Lung microvascular endothelial cell (primary cell): ENCODE results near the gene KDR. TPM values are rescaled to one million over a fixed set of nuclear protein-coding genes. Genes with fewer than 3 reads are reported as not detected.
A peak's percentile ranks its signal among the peaks of the same experiment; 100 is the strongest.

ENCODE experiments used
- DNase-seq, 2 donors: peaks; one replicate each; pipeline versions ENCODE4 v3.0.0 to v3.0.0-alpha.2; 2010; ENCODE audit warnings: low read depth in 2 of 2
- total RNA-seq: library from RNA; depleted of rRNA; stranded (reverse); fragments of >200 nt; gene quantifications from 2 replicates; pipeline ENCODE4 v1.2.1, GENCODE V29; 2014

Gene KDR
- total RNA-seq, 1 donor from 2014 or later: 192 TPM

DNA sequence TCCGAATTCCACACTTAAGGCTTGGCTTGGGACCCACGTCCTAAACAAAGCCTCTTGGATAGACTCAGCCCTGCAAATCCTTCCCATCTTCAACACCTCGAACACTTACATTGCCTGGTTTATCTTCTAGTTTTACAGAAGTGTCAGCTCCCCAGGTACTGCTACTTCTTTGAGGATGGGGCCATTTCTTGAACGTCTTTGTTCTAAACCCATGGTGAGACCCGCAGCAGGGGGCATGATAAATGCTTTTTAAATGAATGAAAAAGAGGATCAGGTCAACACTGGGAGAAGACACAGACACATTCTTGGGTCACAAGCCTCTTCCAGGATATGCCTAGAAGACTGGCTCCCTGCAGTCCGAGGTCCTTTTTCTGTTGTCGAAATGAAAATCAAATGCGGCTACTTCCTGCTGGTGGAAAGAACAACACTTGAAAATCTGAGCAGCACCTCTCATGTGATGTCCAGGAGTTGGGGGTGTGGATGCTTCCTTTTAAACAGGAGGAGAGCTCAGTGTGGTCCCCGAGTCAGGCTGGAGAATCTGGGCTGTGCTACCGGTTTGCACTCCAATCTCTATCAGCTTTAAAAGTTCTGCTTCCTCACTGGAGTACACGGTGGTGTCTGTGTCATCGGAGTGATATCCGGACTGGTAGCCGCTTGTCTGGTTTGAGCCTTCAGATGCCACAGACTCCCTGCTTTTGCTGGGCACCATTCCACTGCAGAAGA, 45.8 kb downstream of the KDR start:
- peak; percentile 54 to 84 for DNase-seq

DNA sequence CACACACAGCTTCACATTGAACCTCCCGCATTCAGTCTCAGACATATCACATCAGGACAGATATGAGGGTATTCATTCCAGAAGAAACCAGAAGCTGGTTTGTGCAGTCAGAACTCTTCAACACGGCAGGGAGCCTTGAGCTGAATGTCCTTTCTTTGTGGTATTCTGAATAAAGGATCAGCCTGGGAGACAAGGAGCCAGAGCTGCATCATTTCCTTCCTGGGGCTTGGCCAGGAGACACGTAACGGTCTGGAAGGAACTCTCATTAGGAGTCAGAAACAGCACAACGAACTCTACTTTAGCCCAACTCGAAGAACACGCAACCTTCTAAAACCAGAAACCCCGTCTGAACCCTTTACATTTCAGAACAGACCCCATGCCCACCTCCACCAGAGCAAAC, 46.4 kb downstream of the KDR start:
- DNase-seq: peak in 1 of 2 donors; percentile 96

DNA sequence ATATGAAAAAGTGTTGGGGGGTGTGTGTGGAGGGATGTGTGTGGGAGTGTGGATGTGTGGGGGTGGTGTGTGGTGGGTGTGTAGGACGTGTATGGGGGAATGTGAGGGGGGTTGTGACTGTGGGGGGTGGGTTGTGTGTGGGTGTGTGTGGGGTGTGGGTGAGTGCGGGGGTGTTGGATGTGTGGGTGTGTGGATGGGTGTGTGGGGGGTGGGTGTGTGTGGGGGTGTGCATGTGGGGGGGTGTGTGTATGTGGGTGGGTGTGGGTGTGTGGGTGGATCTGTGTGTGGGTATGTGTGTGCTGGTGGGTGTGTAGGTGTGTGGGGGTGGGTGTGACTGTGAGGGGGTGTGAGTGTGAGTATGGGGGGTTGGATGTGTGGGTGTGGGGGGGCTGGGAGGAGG, 47.8 kb downstream of the KDR start:
- no peak for DNase-seq

DNA sequence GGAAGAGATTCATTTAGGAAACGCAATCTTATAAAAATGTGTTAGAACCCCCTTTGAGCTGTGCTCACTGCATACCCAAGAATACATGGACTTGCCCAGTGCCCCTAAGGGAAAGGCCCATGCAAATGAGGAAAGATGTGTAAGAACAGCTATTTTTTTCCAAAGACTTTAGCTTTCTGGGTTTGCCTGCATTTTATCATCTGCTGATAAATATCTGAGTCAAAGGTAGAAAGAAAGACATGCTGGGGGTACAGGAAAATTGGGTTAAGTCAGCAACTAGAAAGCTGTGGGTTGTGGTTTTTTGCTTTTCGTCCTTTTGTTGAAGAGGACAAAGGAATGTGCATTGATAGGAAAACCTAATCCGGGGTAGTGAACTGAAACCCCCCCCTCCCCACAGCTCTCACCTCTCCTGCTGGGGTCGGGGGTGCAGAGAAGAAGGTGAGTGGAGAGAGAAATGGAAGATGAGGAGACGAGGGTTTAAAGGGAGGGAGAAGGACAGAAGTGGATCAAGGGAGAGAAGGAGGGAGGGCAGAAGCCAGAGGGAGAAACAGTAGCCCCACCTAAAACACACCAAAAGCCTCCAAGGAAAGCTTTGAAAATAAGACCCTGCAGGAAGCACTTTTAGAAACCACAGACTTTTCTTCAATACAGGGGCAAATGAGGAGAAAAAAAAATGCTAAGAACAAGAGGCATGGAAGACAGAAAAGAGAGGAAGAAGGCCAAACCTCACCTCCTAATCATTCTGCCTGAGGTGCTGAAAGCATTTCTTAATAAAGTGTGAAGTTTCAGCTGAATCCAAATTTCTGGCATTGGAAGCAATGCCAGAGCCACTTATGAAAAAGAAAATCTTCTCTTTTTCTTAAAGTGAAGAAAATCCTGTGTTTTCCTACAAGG, 49.3 kb downstream of the KDR start:
- no peak for DNase-seq

DNA sequence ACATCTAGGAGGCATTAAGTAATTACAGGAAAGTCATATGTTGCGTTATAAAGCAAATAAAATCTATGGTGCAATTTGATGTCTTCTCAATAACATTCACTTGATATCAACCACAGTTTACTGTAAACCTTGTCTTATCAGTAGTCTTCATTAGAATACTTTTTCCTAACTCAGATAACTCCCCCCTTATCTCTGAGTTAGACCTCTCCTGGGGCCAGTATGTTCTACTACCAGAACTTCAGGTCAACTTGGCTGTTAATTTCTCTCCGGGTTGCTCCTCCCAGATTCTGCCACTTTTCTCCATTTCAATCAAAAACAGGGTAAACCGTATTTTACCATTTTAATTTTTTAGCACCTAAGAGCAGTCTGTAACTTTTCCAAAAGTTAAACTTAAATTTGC, 50.0 kb downstream of the KDR start:
- no peak for DNase-seq

DNA sequence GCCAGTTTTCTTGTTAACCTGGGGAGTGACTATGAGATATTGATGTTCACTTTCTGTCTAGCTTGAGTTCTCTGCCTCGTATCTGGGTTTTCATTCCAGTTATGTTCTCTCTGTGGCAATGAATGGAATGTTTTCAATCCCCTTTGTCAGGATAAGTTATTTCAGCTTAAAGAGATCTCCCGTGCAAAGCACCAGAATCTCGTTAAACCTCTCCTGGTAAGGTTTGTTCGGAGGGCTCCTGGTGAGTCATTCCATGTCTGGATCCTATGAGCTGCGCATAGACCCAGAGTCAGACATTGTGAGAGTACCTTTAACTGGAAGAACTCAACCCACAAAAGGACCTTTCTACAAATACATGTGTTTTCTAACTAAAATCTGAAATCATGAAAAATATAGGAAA, 51.0 kb downstream of the KDR start:
- DNase-seq: peak in 1 of 2 donors; percentile 77

DNA sequence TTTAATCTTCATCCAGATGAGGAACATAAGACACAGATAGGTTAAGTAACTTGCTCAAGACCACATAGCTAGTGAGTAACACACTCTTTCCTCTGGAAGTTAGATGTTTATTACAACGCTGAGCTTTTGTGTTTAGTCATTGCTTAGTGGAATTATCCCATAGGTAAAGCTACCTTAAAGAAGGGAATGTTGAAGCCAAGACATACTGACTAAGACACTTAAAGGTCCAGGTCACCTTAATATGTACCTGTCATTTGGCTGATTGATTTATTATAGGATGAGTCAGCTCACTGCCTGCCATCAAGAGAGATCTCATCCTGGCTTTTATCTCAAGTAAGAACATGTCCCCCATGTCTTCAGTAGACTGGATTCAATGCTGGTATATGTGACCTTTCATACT, 53.4 kb downstream of the KDR start:
- DNase-seq: peak in 1 of 2 donors; percentile 38

DNA sequence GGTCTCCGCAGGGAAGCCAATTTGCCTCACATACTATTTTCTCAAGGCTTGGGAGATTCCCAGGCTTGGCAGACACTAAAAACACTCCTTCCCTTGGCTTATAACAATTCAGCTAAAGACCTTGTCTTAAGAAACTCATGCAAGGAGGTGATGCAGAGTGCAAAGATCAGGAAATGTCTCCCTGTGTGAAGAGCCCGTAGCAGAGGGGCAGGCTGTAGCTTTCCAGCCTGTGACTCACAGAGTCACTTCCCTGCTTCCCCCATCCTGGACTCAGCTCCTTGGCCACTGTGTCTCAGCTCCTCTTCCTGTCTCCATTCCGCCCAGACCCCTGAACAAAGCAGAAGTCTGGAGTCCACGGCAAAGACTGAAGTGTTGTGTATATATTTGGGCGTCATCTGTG, 56.1 kb downstream of the KDR start:
- peak in 1 of 2 donors; percentile 99 for DNase-seq

DNA sequence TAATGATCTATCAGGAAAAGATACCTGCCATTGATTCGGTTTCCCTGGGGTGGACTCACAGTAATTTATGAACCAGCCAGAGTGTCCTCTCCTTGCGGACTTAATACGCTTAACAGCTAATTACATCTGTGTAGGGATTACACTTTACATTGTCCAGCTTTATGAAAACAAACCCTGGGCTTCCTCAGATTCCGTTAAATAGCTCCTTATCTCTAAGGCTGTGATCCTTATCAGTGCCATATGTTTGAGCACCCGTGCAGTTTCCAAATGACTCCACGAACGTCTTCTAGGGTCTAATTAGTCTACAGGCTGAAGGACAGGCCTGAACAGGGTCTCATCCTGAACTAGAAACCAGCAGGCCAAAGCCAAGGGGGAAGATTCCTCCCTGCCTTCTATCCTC, 56.9 kb downstream of the KDR start:
- DNase-seq: peak in 1 of 2 donors; percentile 49

DNA sequence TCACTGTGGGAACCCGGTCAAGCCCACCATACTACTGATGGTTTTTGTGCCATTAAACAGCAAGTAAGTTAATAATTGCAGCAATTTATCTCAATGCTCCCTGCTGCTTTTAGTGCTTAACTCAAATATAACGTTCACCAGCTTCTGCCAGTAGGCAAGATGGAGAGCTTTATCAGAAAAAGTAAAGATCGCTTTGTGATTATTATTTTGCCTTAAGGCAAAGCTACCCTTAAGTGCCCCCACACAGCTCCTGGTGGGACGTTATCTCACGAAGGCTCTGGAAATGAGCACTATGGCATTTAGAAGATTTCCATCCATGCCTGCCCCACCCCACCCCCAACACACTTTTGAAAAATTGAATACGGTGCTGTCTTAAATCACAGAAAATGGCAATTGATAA, 59.4 kb downstream of the KDR start:
- DNase-seq: no peak

DNA sequence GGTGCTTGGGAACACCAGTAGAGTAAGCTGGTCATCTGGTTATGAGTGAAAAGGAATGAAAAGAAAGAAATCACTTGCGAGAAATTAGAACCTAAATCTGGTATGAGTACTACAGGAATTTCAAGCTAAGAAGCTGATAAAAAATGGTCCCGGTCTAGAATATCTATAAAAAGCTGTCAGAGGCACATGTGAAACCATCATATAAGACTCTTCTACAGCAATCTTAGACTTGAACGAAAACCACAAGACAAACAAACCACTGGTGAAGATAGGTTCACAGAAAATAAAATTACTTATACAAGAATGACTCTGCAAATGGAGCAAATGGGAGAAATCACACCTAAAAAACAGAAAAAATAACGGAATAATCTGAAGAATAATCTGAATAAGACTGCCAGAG, 69.9 kb downstream of the KDR start:
- DNase-seq: no peak

DNA sequence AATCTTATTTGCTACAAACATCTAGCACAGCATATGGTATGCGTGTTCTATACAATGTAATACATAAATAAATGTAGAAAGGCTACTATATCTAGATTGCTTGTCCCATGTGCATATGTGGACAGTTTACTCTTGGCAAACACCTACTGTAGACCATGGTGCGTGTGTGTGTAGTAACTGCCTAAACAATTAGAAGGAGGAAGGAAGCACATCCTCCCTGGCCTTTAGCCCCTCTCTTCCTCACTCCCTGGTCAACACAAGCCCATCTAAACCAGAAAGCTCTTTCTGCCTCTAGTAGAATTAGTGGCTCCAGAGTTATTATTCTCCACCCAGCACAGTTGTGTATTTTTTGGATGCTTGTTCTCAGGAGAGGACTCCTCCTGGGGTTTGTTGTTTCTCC, 73.9 kb downstream of the KDR start:
- peak; percentile 85 to 91 for DNase-seq

DNA sequence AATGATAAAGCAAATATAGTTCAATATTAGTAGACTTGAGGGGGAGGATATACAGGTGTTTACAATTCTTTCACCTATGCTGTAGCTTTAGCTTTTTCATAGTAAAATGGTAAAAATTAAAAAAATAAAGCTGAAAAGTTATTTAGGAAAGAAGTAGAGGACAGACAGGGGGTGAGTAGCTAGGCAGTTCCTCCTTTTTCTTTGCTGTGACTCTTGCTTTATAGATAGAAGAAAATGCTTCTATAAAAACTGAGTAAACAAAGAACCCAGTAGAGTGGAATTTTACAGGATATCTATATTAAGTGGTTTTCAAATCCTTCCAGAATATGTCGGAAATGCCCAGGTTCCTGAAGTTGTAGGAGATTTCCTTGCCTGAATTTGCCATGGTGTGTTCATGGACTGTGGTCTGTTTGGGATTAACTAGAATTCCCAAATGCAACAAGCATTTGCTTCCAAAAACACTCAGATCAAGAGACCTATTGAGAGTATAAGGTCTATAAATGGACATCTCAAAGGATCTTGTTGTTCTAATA, 74.9 kb downstream of the KDR start:
- no peak for DNase-seq

DNA sequence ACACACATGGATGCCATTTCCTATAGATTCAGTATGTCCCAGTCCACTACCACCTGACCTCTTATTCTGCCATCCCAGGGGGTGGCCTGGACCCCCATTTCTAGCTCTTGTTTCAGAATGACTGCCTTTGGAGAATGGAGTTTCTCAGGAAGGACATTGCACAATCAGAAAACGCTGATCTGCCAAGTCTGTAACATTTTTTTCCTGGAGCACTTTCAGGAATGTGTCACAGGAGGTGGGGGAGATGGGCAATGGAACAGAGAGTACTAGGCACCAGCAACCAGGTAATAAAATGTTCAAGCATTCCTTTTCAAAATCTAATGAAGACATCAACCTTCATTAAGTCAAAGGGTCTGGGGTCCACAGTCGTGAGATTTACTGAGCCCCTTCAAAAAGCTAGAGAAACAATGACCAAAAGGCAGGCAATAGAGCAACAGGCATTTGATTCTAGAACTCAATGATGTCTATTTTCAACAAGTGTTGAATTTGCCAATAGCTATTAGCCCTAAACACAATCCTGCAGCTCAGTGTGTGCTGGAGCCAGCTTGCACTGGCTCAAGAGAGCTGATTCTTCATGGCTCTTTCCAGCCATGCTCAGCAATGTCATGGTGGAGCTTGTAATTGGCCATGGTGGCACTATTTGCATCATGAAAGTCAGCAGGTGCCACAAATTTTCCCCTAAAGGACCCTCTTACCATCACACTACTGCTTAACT, 87.1 kb downstream of the KDR start:
- DNase-seq: peak; percentile 67 to 89

DNA sequence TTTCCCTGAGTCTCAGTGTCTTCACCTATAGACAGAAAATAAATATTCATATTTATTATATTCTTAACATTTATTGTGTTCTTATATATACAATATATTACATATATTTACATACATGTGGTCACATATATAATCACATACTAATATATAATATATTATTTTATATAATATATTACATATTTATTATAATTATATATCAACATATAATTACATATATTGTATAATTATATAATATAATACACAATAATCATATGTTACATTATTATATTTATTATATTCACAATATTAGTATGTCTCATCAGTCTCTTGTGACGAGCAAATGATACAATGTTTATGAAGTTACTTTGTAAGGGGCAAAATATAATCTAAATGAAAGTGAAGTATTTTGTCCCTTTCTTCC, 87.7 kb downstream of the KDR start:
- no peak for DNase-seq

DNA sequence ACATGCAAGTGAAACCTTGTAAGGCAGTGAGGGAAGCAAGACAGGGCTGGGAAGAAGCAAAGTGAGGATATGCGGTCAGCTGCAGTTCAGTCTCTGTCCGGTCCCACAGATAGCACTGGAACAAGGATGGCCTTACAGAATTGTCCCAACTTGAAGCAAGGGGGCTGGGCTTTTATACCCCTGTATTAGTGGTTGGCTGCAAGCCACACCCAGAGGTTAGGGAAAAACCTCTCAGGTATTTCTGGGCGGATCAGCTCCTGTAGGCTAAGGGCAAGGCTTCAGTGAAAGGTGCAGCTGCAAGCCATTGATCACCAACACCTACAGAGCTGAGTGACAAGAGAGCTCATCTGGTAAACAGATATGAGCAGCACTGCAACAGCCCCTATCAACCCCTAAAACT, 89.0 kb downstream of the KDR start:
- DNase-seq: no peak

DNA sequence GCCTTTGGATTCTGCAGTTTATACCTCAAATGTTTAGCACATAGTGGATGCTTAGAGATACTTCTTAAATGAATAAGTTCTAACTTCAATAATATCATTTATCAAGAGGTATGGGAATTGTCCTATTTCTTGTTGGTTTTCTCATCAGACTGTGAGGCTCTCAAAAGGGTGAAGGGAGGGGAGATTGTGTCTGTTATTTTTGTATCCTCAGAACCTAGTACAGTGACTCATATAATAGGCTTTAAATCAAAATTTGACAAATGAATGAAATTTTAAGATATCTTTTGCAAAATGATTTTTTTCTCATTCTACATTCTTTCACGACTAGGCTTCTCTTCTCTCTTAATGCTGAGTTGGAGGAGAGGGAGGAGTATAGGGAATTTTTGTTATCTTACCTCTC, 89.5 kb downstream of the KDR start:
- no peak for DNase-seq

DNA sequence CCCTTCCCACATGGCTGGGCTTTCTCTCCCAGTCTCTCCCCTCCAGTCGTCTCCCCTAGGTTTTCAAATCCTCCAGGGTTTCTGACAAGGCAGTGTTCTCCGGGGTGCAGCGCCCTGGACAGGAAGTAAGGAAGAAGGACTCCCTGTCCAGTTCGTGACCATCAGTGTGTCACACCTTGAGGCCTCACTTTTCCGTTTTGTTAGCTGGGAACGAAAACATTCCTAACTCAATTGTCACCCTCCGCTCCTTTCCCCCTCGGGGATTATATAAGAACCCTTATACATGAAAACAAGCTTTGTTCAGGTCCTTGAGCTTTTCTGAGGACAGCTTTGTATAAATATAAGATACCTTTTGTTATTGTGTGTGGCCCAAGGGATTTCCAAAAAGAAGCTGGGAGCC, 92.1 kb downstream of the KDR start:
- DNase-seq: peak in 1 of 2 donors; percentile 10

DNA sequence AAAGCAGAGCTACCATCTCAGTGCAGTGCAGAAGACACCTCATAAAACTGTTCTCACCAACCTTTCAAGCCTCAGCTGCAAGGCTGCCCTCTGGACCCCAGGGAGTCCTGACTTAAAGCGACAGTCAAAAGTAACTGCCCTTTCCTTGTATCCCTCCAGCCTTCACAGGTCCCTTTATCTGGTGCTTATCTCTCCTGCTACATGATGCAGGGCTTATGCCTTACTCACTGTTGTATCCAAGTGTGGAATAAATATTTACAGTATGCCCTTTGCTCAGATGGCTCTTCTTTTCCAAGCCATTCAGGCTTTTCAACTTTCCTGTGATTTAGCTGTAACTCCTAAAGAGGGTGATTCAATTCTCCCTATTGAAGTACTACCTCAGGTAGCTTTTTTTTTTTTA, 92.6 kb downstream of the KDR start:
- no peak for DNase-seq

DNA sequence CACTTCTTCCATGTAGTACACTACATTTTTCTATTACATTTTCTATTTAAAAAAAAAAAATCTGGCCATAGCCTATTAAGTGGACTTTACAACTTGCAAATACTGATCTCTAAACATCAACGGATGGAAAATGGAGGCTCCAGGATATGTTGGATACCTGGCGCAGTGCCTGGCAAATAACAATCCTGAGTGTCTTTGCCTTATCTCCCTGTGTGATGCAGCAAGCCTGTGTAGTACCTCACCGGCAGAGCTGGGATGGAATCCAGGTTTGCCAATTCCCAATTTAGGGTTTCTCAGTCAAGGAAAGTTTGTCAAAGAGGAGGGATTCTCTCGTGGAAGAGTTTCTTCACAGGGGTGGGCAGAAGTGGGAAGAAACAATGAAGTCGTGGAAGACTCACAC, 93.2 kb downstream of the KDR start:
- DNase-seq: peak in 1 of 2 donors; percentile 18

DNA sequence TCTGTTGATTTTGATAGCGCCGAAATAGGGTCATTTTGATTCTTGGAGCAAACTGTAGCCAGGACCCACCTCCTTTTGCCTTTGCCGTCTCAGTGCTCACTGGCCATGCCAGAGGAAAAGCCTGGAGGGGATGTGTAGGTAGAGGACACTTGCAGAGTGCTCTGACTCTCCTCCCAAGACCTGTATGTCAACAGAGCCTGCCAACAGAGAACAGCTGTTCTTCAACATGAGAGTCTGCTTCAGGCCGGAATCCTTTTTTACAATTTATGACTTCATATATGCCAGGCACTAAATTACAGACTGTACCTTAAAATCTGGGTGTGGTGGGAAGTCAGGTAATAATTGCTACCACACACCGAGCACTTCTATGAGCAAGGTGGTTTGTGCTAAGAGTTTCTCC, 94.2 kb downstream of the KDR start:
- DNase-seq: no peak

DNA sequence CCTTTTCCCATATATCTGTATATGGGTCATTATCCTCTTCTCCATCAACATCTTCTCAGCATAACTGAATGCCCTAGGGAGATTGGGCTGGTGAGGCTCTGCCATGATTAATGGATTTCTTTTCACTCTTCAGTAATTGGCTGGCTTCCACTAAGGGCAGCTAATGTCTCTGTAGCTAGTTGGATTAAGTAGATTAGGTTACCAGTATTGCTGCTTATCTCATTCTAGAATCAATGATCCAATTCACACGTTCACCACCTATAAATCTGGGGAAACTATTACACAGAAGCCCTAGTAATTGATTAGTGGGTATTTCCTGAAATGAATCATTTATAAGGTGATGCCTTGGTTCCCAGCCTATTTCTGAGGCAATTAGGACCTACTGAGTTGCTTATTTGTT, 94.8 kb downstream of the KDR start:
- DNase-seq: no peak
